Measurements from ENCODE around the gene OOSP2.
"Not testable (repeated sequence)": the region's sequence is repeated elsewhere in the genome, so short reads cannot be mapped to it uniquely, and the experiment has no call there.

OOSP2 gene, protein sequence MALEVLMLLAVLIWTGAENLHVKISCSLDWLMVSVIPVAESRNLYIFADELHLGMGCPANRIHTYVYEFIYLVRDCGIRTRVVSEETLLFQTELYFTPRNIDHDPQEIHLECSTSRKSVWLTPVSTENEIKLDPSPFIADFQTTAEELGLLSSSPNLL

DNA sequence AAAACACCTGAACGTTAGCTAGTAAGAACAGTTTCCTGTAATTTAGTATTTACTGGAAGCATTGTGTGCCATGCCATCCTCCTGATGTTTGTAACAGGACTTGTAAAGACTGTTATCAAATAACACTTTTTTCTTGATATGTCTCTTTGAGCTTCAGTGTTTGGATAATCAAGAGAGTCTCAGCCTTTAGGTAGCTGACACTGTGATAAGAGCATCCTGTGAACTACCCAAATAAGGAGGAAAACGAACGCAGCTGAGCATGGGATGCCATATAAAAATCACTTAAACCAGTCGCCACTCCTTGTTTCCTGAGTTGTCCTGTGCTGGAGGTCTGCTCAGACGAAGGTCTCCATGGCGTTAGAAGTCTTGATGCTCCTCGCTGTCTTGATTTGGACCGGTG lies at the start of gene OOSP2:
Gene OOSP2, plus strand, starts transcription at position 301 of the 400 bp plus-strand sequence. Its CDS starts 51 bp downstream, at position 352.
- no peak for DNase-seq (ENCODE audit: low read depth in 1 of 2, low spot score in 1 of 2)

DNA sequence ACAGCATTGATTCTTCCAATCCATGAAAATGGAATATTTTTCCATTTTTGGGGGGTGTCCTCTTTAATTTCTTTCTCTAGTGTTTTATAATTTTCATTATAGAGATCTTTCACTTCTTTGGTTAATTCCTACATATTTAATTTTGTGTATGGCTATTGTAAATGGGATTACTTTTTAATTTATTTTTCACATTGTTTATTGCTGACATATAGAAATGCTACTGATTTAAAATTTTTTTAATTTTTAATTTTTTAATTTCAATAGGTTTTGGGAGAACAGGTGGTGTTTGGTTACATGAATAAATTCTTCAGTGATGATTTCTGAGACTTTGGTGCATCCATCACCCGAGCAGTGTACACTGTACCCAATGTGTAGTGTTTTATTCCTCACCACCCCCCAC lies 49.8 kb upstream of the OOSP2 start:
- no peak for DNase-seq (ENCODE audit: low read depth in 1 of 2, low spot score in 1 of 2)

DNA sequence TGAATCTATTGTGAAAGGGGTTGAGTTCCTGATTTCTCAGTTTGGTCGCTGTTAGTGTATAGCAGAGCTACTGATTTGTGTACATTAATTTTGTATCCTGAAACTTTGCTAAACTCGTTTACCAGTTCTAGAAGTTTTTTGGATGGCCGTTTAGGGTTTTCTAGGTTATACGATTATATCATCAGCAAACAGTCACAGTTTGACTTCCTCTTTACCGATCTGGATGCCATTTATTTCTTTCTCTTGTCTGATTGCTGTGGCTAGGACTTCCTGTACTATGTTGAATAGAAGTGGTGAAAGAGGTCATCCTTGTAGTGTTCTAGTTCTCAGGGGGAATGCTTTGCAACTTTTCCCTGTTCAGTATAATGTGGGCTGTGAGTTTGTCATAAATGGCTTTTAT lies 47.8 kb upstream of the OOSP2 start:
- DNase-seq (ENCODE audit: low read depth in 1 of 2, low spot score in 1 of 2): no peak

DNA sequence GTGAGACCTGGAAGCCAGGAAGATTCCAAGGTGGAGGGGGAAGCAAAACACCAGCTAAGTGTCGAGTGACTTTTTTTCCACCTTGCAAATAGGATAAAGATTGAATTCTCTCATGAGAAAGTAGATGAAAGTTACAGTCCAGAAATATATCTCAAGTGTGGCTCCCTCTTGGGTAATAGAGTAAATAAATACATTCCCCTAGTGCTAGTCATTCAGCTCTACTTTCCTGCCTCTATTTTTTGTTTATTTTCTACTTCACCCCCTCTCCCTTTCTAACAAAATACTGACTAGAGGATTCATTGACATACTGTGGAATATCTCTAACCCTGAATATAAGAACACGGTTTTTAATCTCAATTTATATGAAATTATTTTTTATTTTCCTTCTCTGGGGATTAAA lies 42.4 kb upstream of the OOSP2 start:
- no peak for DNase-seq (ENCODE audit: low read depth in 1 of 2, low spot score in 1 of 2)

DNA sequence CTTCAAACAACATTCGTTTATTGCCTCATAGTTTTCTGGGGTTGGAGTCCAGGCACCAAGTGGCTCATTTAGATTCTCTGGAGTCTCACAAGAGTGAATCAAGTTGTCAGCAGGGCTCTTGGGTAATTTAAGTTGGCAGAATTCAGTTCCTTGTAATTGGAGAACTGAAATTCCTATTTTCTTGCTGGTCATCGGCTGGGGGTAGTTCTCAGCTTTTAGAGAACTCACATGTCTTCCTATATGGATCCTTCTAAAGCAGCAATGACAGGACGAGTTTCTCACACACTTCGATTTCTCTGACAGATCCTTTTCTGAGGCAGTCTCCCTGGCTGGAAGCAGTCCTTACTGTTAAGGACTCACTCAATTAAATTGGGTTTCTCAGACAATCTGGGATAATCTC lies 40.5 kb upstream of the OOSP2 start:
- DNase-seq (ENCODE audit: low read depth in 1 of 2, low spot score in 1 of 2): no peak

DNA sequence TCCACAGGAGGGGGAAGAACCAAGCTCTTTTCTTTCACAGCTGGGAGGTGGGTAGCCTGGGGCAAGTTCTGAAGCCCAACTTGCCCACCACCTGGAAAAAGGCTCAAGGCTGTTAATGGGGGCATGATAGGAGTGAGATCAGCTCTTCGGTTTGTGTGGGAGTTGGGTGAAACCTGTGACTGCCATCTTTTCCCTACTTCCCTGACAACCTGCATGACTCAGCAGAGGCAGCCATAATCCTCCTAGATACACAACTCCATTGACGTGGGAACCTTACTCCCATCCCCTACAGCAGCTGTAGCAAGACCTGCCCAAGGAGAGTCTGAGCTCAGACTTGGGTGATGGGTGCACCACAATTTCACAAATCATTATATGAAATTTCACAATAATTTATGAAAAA lies 36.5 kb upstream of the OOSP2 start:
- no peak for DNase-seq (ENCODE audit: low read depth in 1 of 2, low spot score in 1 of 2)

DNA sequence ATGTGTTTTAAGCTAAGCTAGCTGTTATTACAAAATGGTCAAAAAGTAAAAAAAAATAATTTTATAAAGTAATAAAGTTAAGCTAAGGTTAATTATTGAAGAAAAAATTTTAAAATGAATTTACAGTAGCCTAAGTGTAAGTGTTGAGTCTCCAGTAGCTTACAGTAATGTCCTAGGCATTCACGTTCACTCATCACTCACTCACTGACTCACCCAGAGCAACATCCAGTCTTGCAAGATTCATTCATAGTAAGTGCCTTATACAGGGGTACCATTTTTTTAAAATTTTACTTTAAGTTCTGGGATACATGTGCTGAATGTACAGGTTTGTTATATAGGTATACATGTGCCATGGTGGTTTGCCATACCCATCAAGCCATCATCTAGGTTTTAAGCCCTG lies 34.8 kb upstream of the OOSP2 start:
- DNase-seq (ENCODE audit: low read depth in 1 of 2, low spot score in 1 of 2): no peak

DNA sequence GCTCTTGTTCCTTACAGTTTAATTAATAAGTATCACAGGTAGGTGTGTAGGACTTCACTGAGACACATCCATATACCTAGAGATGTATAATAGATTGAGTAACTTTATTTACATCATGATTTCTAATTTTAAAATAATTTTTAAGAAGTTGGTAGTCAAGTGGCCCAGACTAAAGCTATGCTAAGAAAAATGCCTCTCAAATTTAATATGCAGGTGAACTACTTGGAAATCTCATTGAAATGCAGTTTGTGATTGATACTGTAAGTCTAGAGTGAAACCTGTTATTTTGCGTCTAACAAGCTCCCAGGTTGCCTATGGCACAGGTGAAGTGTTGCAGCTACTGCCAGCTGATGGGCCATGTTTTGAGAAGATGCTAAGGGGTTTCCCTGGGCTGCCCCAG lies 23.3 kb upstream of the OOSP2 start, which contains the start of gene OOSP4B:
Gene OOSP4B, plus strand, starts transcription at position 301 of the 400 bp plus-strand sequence.
- no peak for DNase-seq (ENCODE audit: low read depth in 1 of 2, low spot score in 1 of 2)

DNA sequence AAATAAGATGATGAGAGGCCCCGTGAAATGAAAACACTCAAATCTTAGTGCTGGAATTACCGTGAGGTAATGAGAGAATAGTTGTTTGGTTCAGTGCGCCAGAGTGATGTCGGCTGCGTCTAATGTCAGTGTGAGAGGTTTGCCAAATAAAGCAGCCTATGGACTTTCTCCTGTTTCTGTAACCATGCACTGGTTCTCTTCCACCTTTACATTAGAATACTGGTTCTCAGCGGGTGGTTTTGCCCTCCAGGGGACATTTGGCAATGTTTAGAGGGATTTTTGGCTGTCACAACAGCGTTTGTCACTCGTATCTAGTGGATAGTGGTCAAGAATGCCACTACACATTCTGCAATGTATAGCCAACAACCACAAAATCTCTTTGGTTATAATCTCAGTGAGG lies 22.2 kb upstream of the OOSP2 start:
- DNase-seq (ENCODE audit: low read depth in 1 of 2, low spot score in 1 of 2): no peak

DNA sequence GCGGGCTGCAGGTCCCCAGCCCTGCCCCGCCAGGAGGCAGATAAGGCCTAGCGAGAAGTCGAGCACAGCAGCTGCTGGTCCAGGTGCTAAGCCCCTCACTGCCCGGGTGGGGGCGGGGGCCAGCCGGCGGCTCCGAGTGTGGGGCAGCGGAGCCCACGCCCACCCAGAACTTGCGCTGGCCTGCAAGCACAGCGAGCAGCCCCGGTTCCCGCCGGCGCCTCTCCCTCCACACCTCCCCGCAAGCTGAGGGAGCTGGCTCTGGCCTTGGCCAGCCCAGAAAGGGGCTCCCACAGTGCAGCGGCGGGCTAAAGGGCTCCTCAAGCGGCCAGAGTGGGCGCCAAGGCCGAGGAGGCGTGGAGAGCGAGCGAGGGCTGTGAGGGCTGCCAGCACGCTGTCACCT lies 19.8 kb upstream of the OOSP2 start:
- not testable (repeated sequence) for DNase-seq (ENCODE audit: low read depth in 1 of 2, low spot score in 1 of 2)

DNA sequence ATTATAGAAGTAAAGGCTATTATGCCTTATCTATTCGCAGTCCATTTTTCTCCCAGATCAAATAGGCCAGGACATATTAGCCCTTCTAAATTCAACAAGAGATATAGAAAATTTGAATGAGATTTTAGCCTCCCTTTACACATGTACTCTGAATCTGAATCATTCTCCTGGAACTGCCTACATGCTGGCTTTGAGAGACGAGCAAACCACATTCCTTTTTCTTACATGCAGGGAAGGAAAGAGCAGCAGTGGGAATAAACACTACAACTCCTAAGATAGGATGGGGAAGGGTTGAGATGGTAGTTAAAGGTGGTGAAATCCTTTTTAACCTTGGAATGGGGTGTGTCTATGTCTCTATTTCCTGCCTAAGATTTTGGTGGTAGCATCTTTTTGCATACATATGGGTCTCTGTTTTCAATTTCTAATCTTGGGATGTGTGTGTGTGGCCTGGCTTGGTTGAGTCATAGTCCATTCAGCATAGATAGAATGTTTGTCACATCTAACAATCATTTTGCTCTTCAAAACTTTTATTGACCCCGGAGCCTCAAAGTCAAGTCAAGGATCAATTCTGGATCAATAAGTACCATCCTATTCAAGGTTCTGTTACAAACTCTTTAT lies 11.1 kb upstream of the OOSP2 start:
- DNase-seq (ENCODE audit: low read depth in 1 of 2, low spot score in 1 of 2): no peak

DNA sequence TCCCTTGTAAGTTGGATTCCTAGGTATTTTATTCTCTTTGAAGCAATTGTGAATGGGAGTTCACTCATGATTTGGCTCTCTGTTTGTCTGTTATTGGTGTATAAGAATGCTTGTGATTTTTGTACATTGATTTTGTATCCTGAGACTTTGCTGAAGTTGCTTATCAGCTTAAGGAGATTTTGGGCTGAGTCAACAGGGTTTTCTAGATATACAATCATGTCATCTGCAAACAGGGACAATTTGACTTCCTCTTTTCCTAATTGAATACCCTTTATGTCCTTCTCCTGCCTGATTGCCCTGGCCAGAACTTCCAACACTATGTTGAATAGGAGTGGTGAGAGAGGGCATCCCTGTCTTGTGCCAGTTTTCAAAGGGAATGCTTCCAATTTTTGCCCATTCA lies 10.2 kb downstream of the OOSP2 start:
- not testable (repeated sequence) for DNase-seq (ENCODE audit: low read depth in 1 of 2, low spot score in 1 of 2)

DNA sequence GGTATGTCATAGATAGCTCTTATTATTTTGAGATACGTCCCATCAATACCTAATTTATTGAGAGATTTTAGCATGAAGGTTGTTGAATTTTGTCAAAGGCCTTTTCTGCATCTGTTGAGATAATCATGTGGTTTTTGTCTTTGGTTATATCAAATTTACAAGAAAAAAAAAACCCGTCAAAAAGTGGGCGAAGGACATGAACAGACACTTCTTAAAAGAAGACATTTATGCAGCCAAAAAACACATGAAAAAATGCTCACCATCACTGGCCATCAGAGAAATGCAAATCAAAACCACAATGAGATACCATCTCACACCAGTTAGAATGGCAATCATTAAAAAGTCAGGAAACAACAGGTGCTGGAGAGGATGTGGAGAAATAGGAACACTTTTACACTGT lies 10.6 kb downstream of the OOSP2 start:
- not testable (repeated sequence) for DNase-seq (ENCODE audit: low read depth in 1 of 2, low spot score in 1 of 2)

DNA sequence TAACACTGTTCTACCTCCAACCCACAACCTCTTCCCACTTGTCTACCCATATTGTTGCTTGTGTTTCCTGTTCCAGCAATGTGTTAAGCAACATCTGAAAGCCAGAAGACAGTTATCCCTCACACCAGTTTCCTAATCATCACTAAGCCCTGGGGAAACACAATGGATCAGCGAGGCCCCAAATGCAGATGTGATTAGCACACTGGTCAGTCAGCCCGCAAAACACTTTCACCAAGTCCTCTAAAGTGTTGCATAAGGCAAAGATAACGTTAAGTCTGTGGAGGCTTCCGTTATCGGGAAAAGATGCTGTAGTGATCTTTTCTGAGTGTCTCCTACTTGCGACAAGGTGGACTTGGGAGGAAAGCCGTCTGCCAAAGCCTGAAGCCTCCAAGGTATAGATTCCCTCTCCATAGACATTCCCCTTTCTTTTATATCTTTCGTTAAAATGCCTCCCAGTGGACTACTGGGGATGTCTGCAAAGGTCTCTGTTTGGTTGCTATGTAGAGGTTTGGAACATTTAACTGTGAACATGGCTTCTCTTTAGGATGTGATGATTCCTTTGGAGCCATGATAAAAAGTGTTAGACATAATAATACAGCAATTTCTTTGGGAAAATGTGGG lies 16.2 kb downstream of the OOSP2 start, which contains the start of gene MS4A3:
Gene MS4A3, plus strand, starts transcription at position 317 of the 621 bp plus-strand sequence. CDS start 4,496 bp downstream, outside the sequence.
- no peak for DNase-seq (ENCODE audit: low read depth in 1 of 2, low spot score in 1 of 2)

DNA sequence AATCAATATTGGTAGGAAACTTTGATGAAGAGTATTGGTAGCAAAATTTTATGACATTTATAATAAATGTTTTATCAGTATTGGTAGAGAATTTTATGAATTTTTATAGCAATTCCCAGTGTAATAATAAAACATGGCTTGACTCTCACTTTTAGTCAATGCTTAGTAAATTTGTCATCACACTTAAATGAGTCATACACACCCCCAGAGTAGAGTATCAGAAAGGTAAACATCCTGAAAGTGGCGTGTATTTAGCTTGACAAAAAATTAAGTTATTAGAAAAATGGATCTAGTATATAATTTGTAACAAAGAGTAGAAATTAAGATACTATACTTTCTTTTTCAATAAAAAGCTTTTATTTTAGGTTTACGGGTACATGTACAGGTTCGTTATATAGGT lies 18.8 kb downstream of the OOSP2 start:
- DNase-seq (ENCODE audit: low read depth in 1 of 2, low spot score in 1 of 2): no peak

DNA sequence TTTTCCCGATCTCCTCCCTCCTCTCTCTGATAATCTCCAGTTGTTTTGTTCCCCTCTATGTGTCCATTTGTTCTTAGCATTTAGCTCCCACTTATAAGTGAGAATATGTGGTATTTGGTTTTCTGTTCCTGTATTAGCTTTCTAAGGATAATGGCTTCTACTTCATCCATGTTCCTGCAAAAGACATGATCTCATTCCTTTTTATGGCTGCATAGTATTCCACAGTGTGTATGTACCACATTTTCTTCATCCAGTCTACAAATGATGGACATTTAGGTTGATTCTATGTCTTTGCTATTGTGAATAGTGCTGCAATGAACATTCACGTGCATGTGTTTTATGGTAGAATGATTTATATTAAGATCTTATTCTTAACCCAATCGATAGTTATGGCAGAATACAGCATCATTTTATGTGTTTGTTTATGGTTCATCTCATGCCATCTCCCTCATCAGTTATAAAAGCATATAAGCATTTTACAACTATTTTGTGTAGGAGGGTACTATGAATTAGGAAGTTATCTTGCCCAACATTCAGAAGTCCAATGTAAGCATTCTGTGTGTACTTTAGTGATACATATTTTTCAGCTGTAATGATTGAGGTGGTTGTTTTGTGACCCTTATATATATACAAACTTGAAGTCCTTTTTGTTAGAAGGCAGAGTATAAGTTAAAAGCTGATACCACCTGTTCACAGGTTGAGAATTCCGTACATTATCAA lies 19.5 kb downstream of the OOSP2 start:
- DNase-seq (ENCODE audit: low read depth in 1 of 2, low spot score in 1 of 2): no peak

DNA sequence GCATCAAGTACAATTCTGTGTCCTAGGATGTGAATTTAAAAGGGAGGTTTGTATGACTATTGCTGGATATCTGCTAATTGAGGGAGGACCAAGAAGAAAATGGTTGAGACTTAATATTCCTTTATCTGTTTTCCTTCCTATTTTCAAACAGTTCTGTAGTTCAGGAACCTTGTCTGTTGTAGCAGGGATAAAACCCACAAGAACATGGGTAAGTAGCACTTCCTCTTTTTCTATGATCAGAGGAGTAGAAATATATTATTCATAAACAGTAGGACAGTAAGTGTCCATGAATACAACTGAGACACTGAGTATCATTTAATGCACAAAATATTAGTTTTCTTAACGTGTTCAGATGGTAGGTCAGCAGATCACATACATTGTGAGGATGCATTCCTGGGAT lies 23.9 kb downstream of the OOSP2 start:
- DNase-seq (ENCODE audit: low read depth in 1 of 2, low spot score in 1 of 2): no peak

DNA sequence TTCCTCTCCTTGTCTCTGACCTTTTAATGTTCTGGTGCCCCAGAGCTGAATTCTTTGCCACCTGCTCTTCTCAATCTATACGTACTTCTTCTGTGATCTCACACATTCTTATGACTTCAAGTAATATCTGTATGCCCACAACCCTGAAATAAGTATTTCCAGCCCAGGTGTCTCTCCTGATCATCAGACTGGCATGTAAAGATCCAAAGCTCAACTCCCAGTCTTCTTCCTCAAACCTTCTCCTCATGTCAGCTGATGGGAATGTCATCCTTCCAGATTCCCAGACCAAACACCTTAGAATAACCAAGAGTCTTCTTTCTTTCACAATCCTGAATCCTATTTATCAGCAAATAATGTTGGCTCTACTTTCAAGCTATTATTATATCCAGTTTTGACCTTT lies 25.6 kb downstream of the OOSP2 start:
- DNase-seq (ENCODE audit: low read depth in 1 of 2, low spot score in 1 of 2): no peak

DNA sequence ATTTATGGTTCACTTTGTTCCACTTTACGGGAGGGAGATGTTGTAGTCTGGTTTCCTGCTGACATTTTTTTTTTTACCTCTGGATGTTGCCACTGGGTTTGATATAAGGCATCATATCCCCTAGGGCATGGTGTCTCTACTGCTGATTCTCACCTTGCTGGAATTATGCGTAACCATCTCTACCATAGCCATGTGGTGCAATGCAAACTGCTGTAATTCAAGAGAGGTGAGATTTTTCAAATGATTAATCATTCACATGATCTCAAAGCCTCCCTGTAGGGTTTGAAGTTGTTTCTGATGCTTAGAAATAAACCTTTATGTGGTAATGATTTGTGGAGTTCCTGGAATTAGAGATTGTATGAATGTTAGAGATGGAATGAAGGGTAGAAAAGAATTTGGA lies 29.2 kb downstream of the OOSP2 start:
- no peak for DNase-seq (ENCODE audit: low read depth in 1 of 2, low spot score in 1 of 2)

DNA sequence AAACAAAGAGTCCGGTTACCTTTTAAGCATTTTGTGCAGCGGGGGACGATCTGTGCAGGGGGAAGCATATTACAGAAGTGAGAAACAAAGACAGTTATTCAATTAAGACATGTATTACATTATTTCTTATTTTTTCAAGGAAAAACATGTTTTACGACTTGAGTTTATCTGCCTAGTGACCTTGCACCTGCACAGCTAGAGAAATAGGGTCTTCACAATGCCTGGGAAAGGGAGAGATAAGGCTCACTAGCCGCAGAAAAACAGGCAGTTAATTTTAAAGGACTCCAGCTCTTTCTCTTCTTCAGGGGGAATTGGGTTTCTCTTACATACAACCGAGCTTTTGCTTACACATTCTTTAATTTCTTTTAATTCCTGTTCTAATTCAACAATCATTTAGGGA lies 31.4 kb downstream of the OOSP2 start:
- DNase-seq (ENCODE audit: low read depth in 1 of 2, low spot score in 1 of 2): not testable (repeated sequence)

DNA sequence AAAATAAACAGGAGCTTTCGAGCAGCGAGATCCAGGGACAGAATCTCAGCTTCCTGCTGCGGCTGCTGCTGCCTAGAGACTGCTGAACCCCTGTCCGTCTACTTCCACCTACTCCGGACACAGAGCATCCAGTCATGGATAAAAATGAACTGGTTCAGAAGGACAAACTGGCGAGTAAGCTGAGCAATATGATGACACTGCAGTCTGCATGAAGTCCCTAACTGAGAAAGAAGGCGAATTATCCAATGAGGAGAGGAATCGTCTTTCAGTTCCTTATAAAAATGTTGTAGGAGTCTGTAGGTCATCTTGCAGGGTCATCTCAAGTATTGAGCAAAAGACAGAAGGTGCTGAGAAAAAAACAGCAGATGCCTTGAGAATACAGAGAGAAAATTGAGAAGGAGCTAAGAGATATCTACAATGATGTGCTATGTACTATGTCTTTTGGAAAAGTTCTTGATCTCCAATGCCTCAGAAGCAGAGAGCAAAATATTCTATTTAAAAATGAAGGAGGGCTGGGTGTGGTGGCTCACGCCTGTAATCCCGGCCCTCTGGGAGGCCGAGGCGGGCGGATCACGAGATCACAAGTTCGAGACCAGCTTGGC lies 37.1 kb downstream of the OOSP2 start:
- DNase-seq (ENCODE audit: low read depth in 1 of 2, low spot score in 1 of 2): no peak

DNA sequence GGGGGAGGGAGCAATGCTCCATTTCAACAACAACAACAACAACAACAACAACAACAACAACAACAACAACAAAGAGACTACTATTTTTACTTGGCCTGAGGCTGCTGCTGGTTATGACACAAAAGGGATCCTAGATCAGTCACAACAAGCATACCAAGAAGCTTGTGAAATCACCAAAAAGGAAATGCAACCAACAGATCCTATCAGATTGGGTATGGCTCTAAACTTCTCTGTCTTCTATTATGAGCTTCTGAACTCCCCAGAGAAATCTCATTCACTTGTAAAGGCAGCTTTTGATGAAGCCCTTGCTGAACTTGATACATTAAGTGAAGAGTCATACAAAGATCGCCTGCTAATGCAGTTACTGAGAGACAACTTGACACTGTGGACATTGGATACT lies 37.8 kb downstream of the OOSP2 start:
- no peak for DNase-seq (ENCODE audit: low read depth in 1 of 2, low spot score in 1 of 2)
